22Rv1 (cell line): ENCODE measurements around the gene DCUN1D4.

Experiments
- H3K27ac ChIP-seq: fragments of 450-650 bp; 2 replicates; pipeline ENCODE4 v1.5.1; 2017
- CTCF ChIP-seq: fragments of 450-650 bp; IDR thresholded peaks from 2 replicates; pipeline ENCODE4 v1.5.1; 2017; ENCODE audit warnings: mild to moderate bottlenecking
- ZFX ChIP-seq: fragments of 450-650 bp; IDR thresholded peaks from 2 replicates; pipeline ENCODE4 v1.6.1; 2017; ENCODE audit warnings: antibody characterized with exemption, borderline replicate concordance

Gene DCUN1D4

GRCh38 chr4:51835079-51835478, 7.9 kb upstream of the DCUN1D4 start:
- no peak overlapping the region for H3K27ac ChIP-seq
- TF ChIP-seq CTCF: no peak
- TF ChIP-seq ZFX: no peak

GRCh38 chr4:51835855-51836254, 7.1 kb upstream of the DCUN1D4 start:
- no peak overlapping the region for H3K27ac ChIP-seq
- TF ChIP-seq ZFX (no peak), CTCF (no peak)

GRCh38 chr4:51836549-51836948, 6.4 kb upstream of the DCUN1D4 start:
- H3K27ac ChIP-seq: no peak overlapping the region
- TF ChIP-seq ZFX (no peak), CTCF (no peak)

- no peak overlapping the region for H3K27ac ChIP-seq
- TF ChIP-seq ZFX (no peak), CTCF (no peak)
Measured at GRCh38 chr4:51840781-51841180, 2.2 kb upstream of the DCUN1D4 start.

- TF ChIP-seq CTCF (no peak), ZFX (no peak)
- peak overlapping the region; percentile 96 for H3K27ac ChIP-seq
Measured at GRCh38 chr4:51842167-51842553, 793 bp upstream of the DCUN1D4 start.

GRCh38 chr4:51843309-51844152, 578 bp downstream of the DCUN1D4 start:
- TF ChIP-seq ZFX (no peak), CTCF (no peak)
- peak overlapping the region; percentile 96 for H3K27ac ChIP-seq

- TF ChIP-seq CTCF (no peak), ZFX (no peak)
- peak overlapping the region; percentile 96 for H3K27ac ChIP-seq
Measured at GRCh38 chr4:51844153-51845054, 1.5 kb downstream of the DCUN1D4 start.
